Breast epithelium (tissue), 4 donors: Measurements from ENCODE around the gene HOXC10. TPM values are rescaled to one million over a fixed set of nuclear protein-coding genes. Genes with fewer than 3 reads are reported as not detected.

Experiments used
- DNase-seq, 2 donors: peaks; one replicate each; pipeline ENCODE4 v3.0.0-alpha.2; 2019; ENCODE audit warnings: low spot score in 2 of 2
- H3K27ac ChIP-seq, 2 donors: fragments of 200-600 bp; sonication (generic) in 1 of 2; one replicate each; pipeline ENCODE4 v1.5.1; 2016 to 2019; ENCODE audit warnings: mild to moderate bottlenecking in 1 of 2
- H3K27me3 ChIP-seq, 2 donors: fragments of 200-600 bp; sonication (generic) in 1 of 2; one replicate each; pipeline versions ENCODE4 v1.5.1 to v1.6.0; 2017 to 2019; ENCODE audit warnings: control low read depth in 1 of 2, mild to moderate bottlenecking in 1 of 2
- H3K36me3 ChIP-seq: fragments of 200-600 bp; one replicate; pipeline ENCODE4 v1.5.1; 2019
- H3K4me1 ChIP-seq, 2 donors: fragments of 200-600 bp; sonication (generic); one replicate each; pipeline ENCODE4 v1.5.1; 2016 to 2019; ENCODE audit warnings: control low read depth in 1 of 2
- H3K4me3 ChIP-seq, 3 donors: fragments of 200-600 bp; sonication (generic); 1 replicate in 2 of 3; 2 replicates in 1 of 3; pipeline ENCODE4 v1.5.1; 2016 to 2019; ENCODE audit warnings: mild to moderate bottlenecking in 3 of 3, moderate library complexity in 2 of 3
- H3K9me3 ChIP-seq, 2 donors: fragments of 200-600 bp; sonication (generic) in 1 of 2; one replicate each; pipeline ENCODE4 v1.5.1; 2016 to 2019; ENCODE audit warnings: control low read depth in 1 of 2
- POLR2A ChIP-seq: fragments of 450-650 bp; IDR thresholded peaks from one replicate; pipeline ENCODE4 v1.6.1; 2016; ENCODE audit warnings: antibody characterized with exemption, mild to moderate bottlenecking, moderate library complexity
- POLR2AphosphoS5 ChIP-seq, 3 donors: sonication (generic); formaldehyde crosslinking; IDR thresholded peaks; one replicate each; pipeline ENCODE4 v1.6.1; 2017; ENCODE audit warnings: antibody characterized with exemption in 3 of 3
- intact Hi-C: fragments of 100-400 bp; cut with DNase I; formaldehyde crosslinking; loops from one replicate; pipeline ENCODE4 v1.15.1; 2023; ENCODE audit warnings: low total_unique reads
- total RNA-seq, 3 donors: library from RNA; depleted of rRNA; stranded (reverse); fragments of >200 nt; gene quantifications; one replicate each; pipeline ENCODE4 v1.1.0, GENCODE V29; 2016
- TF ChIP-seq, protein P1 (sequence below), 3 donors: fragments of 450-650 bp; IDR thresholded peaks; one replicate each; pipeline ENCODE4 v1.5.1; 2016 to 2017; ENCODE audit warnings: antibody characterized with exemption in 3 of 3, mild to moderate bottlenecking in 3 of 3, moderate library complexity in 3 of 3

Gene HOXC10
- total RNA-seq, 3 donors from 2014 or later = 2.0 to 10.9 (median 4.3) TPM

DNA sequence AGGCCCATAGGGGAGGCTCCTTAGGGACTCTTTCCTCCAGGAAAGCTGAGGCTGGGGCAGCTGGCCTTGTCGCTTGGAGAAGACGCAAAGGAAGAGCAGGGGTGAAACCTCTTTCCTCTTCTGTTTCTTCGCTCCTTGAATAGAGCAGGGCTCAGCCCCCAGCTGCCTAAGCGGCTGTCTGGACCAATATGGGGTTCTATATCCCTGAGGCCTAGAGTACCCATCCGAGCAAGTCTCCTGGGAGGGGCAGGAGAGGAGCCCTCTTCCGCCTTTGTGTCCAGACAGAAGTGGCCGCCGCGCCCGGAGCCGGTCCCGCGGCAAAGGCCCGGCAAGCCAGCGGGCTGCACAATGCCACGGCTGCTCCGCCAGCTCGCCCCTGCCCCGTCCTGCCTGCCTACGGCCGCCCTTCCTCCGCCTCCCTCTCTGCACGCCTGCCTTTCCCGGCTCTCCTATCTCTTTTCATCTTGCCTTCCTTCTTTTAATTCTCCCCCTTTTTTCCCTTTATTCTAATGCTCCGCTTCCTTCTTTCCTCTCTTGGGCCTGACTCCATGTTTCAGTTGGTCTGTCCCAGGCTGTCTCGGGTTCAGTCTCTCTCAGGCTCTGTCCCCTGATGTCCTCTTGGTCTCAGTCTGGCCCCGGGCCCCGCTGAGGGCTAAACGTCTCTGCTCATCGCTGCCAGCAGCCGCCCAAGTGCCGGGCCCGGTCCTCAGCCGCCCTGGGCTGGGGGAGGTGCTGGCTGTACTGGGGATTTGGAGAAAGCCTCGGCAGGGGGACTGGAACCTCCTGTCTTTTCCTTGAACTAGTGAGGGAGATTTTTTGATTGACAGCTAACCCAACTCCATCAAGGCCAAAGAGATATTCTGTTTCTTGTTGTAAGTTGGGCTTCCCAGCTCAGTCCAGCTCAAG, 12.5 kb downstream of the HOXC10 start:
- H3K27ac ChIP-seq = peak overlapping the region; percentile 19 to 91
- TF ChIP-seq, protein P1, sequence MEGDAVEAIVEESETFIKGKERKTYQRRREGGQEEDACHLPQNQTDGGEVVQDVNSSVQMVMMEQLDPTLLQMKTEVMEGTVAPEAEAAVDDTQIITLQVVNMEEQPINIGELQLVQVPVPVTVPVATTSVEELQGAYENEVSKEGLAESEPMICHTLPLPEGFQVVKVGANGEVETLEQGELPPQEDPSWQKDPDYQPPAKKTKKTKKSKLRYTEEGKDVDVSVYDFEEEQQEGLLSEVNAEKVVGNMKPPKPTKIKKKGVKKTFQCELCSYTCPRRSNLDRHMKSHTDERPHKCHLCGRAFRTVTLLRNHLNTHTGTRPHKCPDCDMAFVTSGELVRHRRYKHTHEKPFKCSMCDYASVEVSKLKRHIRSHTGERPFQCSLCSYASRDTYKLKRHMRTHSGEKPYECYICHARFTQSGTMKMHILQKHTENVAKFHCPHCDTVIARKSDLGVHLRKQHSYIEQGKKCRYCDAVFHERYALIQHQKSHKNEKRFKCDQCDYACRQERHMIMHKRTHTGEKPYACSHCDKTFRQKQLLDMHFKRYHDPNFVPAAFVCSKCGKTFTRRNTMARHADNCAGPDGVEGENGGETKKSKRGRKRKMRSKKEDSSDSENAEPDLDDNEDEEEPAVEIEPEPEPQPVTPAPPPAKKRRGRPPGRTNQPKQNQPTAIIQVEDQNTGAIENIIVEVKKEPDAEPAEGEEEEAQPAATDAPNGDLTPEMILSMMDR (IDR thresholded peaks at IDR 0.05) = no peak
- H3K4me3 ChIP-seq = peak overlapping the region; percentile 47 to 96 (median 71)
- intact Hi-C loops = no loop called here
- H3K9me3 ChIP-seq = no peaks in the 10 kb centered on the region
- peaks cover 0 to 41% of the 10 kb centered on the region in 2 donors for H3K27me3 ChIP-seq
- DNase-seq = no peak
- H3K36me3 ChIP-seq = no peaks in the 10 kb centered on the region
- peaks cover 4 to 9% of the 10 kb centered on the region in 2 donors for H3K4me1 ChIP-seq

DNA sequence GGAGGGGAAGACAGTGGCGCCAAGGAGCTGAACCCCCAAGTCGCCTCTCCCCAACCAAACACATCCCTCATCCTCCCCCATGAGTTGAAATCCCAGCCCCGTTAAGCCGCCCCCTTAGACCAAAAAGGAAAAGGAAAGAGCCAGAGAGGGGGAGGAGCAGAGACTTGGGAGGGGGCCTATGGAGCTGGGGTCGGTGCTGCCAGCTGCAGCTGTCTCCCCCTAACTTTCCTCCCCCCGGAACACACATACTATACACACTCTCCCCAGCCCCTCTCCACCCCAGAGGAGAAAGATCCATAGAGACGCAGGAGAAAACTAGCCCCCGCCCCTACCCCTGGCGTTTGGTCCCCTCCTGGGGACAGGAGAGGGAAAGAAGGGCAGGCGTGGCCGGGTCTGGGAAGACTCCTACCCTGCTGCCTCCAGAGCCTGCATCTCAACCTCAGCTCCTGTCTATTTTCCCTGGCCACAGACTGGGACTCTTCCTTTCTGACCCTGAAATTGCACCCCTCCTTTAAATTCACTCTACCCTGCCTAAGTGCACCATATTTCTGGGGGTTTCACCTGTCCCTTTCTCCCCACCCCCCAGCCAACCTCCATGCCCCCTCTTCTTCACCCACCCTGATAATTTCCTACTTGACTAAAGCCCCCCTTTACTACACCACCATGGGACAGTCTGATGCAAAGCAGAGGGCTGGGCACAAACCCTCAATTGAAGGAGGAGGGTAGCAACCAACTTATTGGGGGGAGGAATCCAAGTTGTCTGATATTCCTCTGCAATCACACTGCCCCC, 13.4 kb downstream of the HOXC10 start:
- intact Hi-C loops = no loop called here
- peak overlapping the region; percentile 47 to 96 (median 71) for H3K4me3 ChIP-seq
- peak overlapping the region; percentile 19 to 91 for H3K27ac ChIP-seq
- H3K9me3 ChIP-seq = no peaks in the 10 kb centered on the region
- H3K36me3 ChIP-seq = no peaks in the 10 kb centered on the region
- peaks cover 0 to 33% of the 10 kb centered on the region in 2 donors for H3K27me3 ChIP-seq
- H3K4me1 ChIP-seq = peaks cover 4 to 9% of the 10 kb centered on the region in 2 donors
- DNase-seq = no peak
- TF ChIP-seq POLR2AphosphoS5 (IDR thresholded peaks at IDR 0.05) (no peak), POLR2A (no peak)
- TF ChIP-seq, protein P1 (IDR thresholded peaks at IDR 0.05) = no peak

DNA sequence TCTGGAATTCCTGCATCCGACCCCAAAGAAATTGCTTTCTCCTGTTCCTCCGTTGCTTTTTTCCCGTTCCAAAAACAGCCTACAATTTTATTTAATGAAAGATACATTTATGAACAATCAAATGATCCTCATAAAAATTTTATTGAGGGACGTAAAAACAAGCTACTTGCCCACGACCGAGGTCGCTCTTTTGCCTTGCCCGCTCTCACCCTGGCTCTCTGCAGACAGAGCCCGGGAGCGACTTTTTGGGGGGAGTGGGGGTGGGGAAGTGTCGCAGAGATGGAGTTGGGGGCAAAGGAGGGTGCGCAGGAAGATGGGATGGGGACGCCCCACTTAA, 13.9 kb downstream of the HOXC10 start:
- no peaks in the 10 kb centered on the region for H3K9me3 ChIP-seq
- DNase-seq = no peak
- peaks cover 4 to 9% of the 10 kb centered on the region in 2 donors for H3K4me1 ChIP-seq
- TF ChIP-seq, protein P1 (IDR thresholded peaks at IDR 0.05) = no peak
- TF ChIP-seq POLR2A (no peak), POLR2AphosphoS5 (IDR thresholded peaks at IDR 0.05) (no peak)
- peak overlapping the region; percentile 71 to 96 (median 82) for H3K4me3 ChIP-seq
- H3K27ac ChIP-seq = peak overlapping the region; percentile 94 to 95
- no peaks in the 10 kb centered on the region for H3K36me3 ChIP-seq
- peaks cover 0 to 27% of the 10 kb centered on the region in 2 donors for H3K27me3 ChIP-seq
- intact Hi-C loops = no loop called here

DNA sequence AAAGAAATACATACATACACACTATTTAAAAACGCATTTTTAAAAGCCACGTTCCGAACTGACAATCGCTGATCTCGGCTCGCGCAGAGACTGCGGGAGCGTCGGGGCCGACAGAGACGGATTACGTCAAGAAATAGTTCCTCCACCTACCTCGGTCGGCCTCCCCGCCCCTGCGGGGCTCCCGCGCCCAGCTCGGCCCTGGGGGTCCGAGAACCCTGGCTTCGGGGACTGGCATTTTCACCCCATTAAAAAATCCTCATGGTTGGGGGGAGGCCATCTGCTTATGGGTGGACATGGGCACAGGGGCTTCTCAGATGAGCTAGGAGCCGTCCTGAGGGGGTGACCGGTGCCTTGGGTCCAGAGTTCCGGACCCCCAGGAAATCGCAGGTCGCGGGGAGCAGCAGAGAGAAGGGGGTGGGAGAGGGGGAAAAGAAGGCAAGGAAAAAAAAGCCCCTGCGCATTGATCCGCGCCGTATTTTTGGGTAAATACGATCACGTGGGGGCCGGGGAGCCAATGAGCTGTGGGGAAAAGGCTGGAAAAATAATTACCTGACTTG, 14.7 kb downstream of the HOXC10 start:
- peaks cover 0 to 23% of the 10 kb centered on the region in 2 donors for H3K27me3 ChIP-seq
- intact Hi-C loops = loop anchor here (10.0 kb wide), 2 partner anchors 205 to 1965 kb away; partner anchors contain the start of genes CDK2 and PMEL
- DNase-seq = peak; percentile 64 to 81

More for the DNA sequence above, 14.7 kb downstream of the HOXC10 start:
- H3K9me3 ChIP-seq = no peaks in the 10 kb centered on the region
- H3K36me3 ChIP-seq = no peaks in the 10 kb centered on the region
- H3K4me1 ChIP-seq = peaks cover 0 to 1% of the 10 kb centered on the region in 2 donors
- TF ChIP-seq POLR2AphosphoS5 (IDR thresholded peaks at IDR 0.05) = no peak
- TF ChIP-seq POLR2A = no peak
- TF ChIP-seq, protein P1 (IDR thresholded peaks at IDR 0.05) = no peak
- peak overlapping the region; percentile 71 to 96 (median 82) for H3K4me3 ChIP-seq
- H3K27ac ChIP-seq = peak overlapping the region; percentile 94 to 95
